Left ventricle myocardium inferior (tissue), 1 donor: ENCODE data around the gene ABCB6. TPM values are rescaled to one million over a fixed set of nuclear protein-coding genes. Genes with fewer than 3 reads are reported as not detected.

Source experiments
- DNase-seq: peaks from one replicate; pipeline ENCODE4 v3.0.0-alpha.2; 2020
- H3K27ac ChIP-seq: fragments of 200-600 bp; replicated peaks from 2 replicates; pipeline ENCODE4 v1.8.0; 2021
- H3K27me3 ChIP-seq: fragments of 200-600 bp; 2 replicates; pipeline ENCODE4 v1.8.0; 2021; ENCODE audit warnings: low read depth
- H3K36me3 ChIP-seq: fragments of 200-600 bp; 2 replicates; pipeline ENCODE4 v1.8.0; 2021
- H3K4me1 ChIP-seq: fragments of 200-600 bp; 2 replicates; pipeline ENCODE4 v1.8.0; 2021
- H3K4me3 ChIP-seq: fragments of 200-600 bp; 2 replicates; pipeline ENCODE4 v1.8.0; 2021; ENCODE audit warnings: mild to moderate bottlenecking, moderate library complexity
- H3K9me3 ChIP-seq: fragments of 200-600 bp; replicated peaks from 2 replicates; pipeline ENCODE4 v1.8.0; 2021
- CTCF ChIP-seq: fragments of 200-600 bp; IDR thresholded peaks from 2 replicates; pipeline ENCODE4 v1.8.0; 2021; ENCODE audit warnings: antibody characterized with exemption, mild to moderate bottlenecking, borderline replicate concordance
- intact Hi-C: fragments of 100-400 bp; cut with micrococcal nuclease; formaldehyde crosslinking; loops from one replicate; pipeline ENCODE4 v1.11.0; 2022
- total RNA-seq: library from RNA; stranded (reverse); fragmentation: NEBNext Ultra II Directional; extraction: Animal tissue kit (Norgen Biotek cat#: 25700); gene quantifications from one replicate; pipeline ENCODE4 v1.2.1, GENCODE V29; 2021
- donor health status: DM: no; HTN: yes; CAD: no; lungs with severe emphysema.

ABCB6 gene
- total RNA-seq, 1 donor from 2014 or later: 21.5 TPM

DNA sequence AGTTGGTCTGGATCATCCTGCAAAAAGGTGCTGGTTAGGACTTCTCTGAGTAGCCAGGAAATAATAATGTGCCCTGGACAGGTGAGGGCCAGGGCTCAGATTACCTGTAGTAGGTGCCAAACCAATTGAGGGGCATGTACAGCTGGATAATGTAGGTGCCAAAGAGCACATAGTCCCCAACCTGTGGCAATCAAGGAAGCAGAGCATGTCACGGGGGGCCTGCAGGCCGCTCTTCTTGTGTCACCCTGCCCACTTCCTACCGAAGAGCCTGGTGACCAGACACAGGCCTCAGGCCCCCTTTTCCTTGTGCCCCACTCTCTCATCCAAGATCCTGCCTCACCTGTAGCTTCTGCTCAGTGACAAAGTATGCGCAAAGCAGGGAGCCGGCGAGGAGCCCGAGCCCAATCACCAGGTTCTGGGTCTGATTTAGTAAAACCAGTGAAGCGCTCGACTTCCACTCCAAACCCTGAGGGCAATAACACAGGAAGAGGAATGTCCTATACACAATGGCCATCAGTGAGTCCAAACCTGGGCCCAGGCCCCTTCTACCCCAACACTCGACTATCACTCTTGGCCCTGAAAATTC lies 5.2 kb downstream of the ABCB6 start:
- intact Hi-C loops: no loop called here
- no peak for TF ChIP-seq CTCF
- H3K27me3 ChIP-seq: no peaks in the 10 kb centered on the region
- no peak overlapping the region for H3K4me3 ChIP-seq
- H3K27ac ChIP-seq: no peak overlapping the region
- peaks cover 25% of the 10 kb centered on the region for H3K4me1 ChIP-seq
- H3K9me3 ChIP-seq: no peaks in the 10 kb centered on the region
- peaks cover 68% of the 10 kb centered on the region for H3K36me3 ChIP-seq
- DNase-seq: no peak

DNA sequence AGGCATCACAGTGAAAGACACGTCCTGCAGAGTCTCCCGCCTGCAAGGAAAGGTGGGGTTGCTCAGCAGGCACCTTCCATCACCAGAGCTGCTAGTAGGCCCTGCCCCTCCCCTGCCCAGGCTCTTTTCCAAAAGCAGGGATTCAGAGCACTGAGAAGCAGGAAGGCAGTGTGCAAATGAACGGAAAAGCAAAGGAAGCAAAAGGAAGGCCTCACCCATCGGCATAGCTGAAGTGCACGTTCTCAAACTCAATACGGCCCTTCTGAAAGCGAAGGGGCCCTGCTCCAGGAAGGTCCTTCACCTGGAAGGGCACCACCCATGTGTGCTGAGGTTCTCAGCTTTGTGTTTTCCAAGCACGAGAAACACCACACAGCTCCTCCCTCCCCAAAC lies 5.7 kb downstream of the ABCB6 start:
- H3K9me3 ChIP-seq: no peaks in the 10 kb centered on the region
- H3K4me3 ChIP-seq: no peak overlapping the region
- intact Hi-C loops: no loop called here
- no peak for TF ChIP-seq CTCF
- H3K27ac ChIP-seq: no peak overlapping the region
- H3K36me3 ChIP-seq: peaks cover 74% of the 10 kb centered on the region
- no peaks in the 10 kb centered on the region for H3K27me3 ChIP-seq
- no peak for DNase-seq
- H3K4me1 ChIP-seq: peaks cover 25% of the 10 kb centered on the region

GRCh38 chr2:219210886-219211362 lies 7.8 kb downstream of the ABCB6 start:
- intact Hi-C loops: no loop called here
- Histone ChIP-seq H3K27ac (no peak overlapping the region), H3K9me3 (no peaks in the 10 kb centered on the region), H3K27me3 (no peaks in the 10 kb centered on the region), H3K4me1 (peaks cover 25% of the 10 kb centered on the region), H3K36me3 (peaks cover 72% of the 10 kb centered on the region), H3K4me3 (no peak overlapping the region)
- no peak for DNase-seq
- TF ChIP-seq CTCF: no peak

- no peak overlapping the region for H3K4me3 ChIP-seq
- peaks cover 27% of the 10 kb centered on the region for H3K4me1 ChIP-seq
- no peak for DNase-seq
- H3K27me3 ChIP-seq: no peaks in the 10 kb centered on the region
- intact Hi-C loops: no loop called here
- TF ChIP-seq CTCF: no peak
- no peaks in the 10 kb centered on the region for H3K9me3 ChIP-seq
- peaks cover 66% of the 10 kb centered on the region for H3K36me3 ChIP-seq
- H3K27ac ChIP-seq: no peak overlapping the region
Measured at GRCh38 chr2:219210196-219210885, 8.4 kb downstream of the ABCB6 start.

- H3K4me1 ChIP-seq: peaks cover 27% of the 10 kb centered on the region
- H3K27ac ChIP-seq: no peak overlapping the region
- H3K27me3 ChIP-seq: no peaks in the 10 kb centered on the region
- DNase-seq: no peak
- no peak overlapping the region for H3K4me3 ChIP-seq
- peaks cover 58% of the 10 kb centered on the region for H3K36me3 ChIP-seq
- TF ChIP-seq CTCF: no peak
- intact Hi-C loops: no loop called here
- no peaks in the 10 kb centered on the region for H3K9me3 ChIP-seq
Measured at GRCh38 chr2:219209236-219210195, 9.2 kb downstream of the ABCB6 start.
